Mesodermal cell (in vitro differentiated cells): Measurements from ENCODE around the gene NOXO1.
A peak's percentile ranks its signal among the peaks of the same experiment; 100 is the strongest.

Experiments used
- H3K27ac ChIP-seq: 2 replicates; pipeline ENCODE4 v1.7.0; 2013; ENCODE audit warnings: mild to moderate bottlenecking, low read depth, low read length, moderate library complexity; ENCODE audit not compliant: severe bottlenecking
- H3K36me3 ChIP-seq: 2 replicates; pipeline ENCODE4 v1.7.1; 2013; ENCODE audit warnings: mild to moderate bottlenecking, low read length, moderate library complexity; ENCODE audit not compliant: control insufficient read depth, insufficient read depth
- H3K4me1 ChIP-seq: one replicate; pipeline ENCODE4 v1.7.1; 2013; ENCODE audit warnings: mild to moderate bottlenecking, low read length; ENCODE audit not compliant: insufficient read depth, control insufficient read depth, poor library complexity, severe bottlenecking
- H3K4me3 ChIP-seq: 2 replicates; pipeline ENCODE4 v1.7.0; 2013; ENCODE audit warnings: low read length, control low read depth, mild to moderate bottlenecking; ENCODE audit not compliant: insufficient read depth, poor library complexity, severe bottlenecking; ENCODE audit errors: extremely low read depth
- H3K9me3 ChIP-seq: 2 replicates; pipeline ENCODE4 v1.7.1; 2013; ENCODE audit warnings: mild to moderate bottlenecking, low read length, moderate library complexity; ENCODE audit not compliant: control insufficient read depth
- WGBS, 2 experiments: methylation state at CpG; one replicate each; pipeline ENCODE4 v1.1.5; 2013; ENCODE audit warnings: missing lambda C conversion rate in 2 of 2; ENCODE audit not compliant: insufficient coverage in 2 of 2; 5-methylcytosine and 5-hydroxymethylcytosine counted together

NOXO1 gene

GRCh38 chr16:1992704-1993317 is 11.5 kb upstream of the NOXO1 start:
- Histone ChIP-seq H3K9me3 (no peaks in the 10 kb centered on the region), H3K4me3 (no peak overlapping the region), H3K27ac (no peak overlapping the region), H3K4me1 (peaks cover 8% of the 10 kb centered on the region), H3K36me3 (peaks cover 16% of the 10 kb centered on the region)
- WGBS, 2 experiments, result 86 to 90% methylated on average over 37 to 47 of the region's 50 CpGs

GRCh38 chr16:1991948-1992703 is 10.9 kb upstream of the NOXO1 start:
- H3K27ac ChIP-seq, result no peak overlapping the region
- no peaks in the 10 kb centered on the region for H3K9me3 ChIP-seq
- 19 to 27% methylated on average over 58 to 70 of the region's 96 CpGs for WGBS, 2 experiments
- peaks cover 7% of the 10 kb centered on the region for H3K4me1 ChIP-seq
- H3K4me3 ChIP-seq, result peak overlapping the region; percentile 3
- H3K36me3 ChIP-seq, result peaks cover 11% of the 10 kb centered on the region

GRCh38 chr16:1991588-1991947 is 10.3 kb upstream of the NOXO1 start:
- Histone ChIP-seq H3K4me3 (peak overlapping the region; percentile 3), H3K4me1 (peaks cover 7% of the 10 kb centered on the region), H3K9me3 (no peaks in the 10 kb centered on the region), H3K36me3 (peaks cover 11% of the 10 kb centered on the region), H3K27ac (no peak overlapping the region)
- WGBS, 2 experiments, result 26 to 40% methylated on average over 14 to 22 of the region's 22 CpGs

GRCh38 chr16:1991135-1991551 is 9.9 kb upstream of the NOXO1 start:
- peaks cover 14% of the 10 kb centered on the region for H3K36me3 ChIP-seq
- WGBS, 2 experiments, result 15 to 22% methylated on average over 14 to 18 of the region's 18 CpGs
- H3K4me1 ChIP-seq, result peaks cover 7% of the 10 kb centered on the region
- no peaks in the 10 kb centered on the region for H3K9me3 ChIP-seq
- H3K4me3 ChIP-seq, result no peak overlapping the region
- no peak overlapping the region for H3K27ac ChIP-seq

GRCh38 chr16:1990351-1991134 is 9.3 kb upstream of the NOXO1 start:
- H3K27ac ChIP-seq, result no peak overlapping the region

GRCh38 chr16:1990101-1990350 is 8.8 kb upstream of the NOXO1 start:
- Histone ChIP-seq H3K36me3 (peaks cover 24% of the 10 kb centered on the region), H3K4me1 (peaks cover 14% of the 10 kb centered on the region), H3K9me3 (no peaks in the 10 kb centered on the region), H3K27ac (no peak overlapping the region), H3K4me3 (peak overlapping the region; percentile 27)
- 0 to 3% methylated on average over 5 to 8 of the region's 25 CpGs for WGBS, 2 experiments

More at GRCh38 chr16:1990351-1991134, 9.3 kb upstream of the NOXO1 start:
- Histone ChIP-seq H3K36me3 (peaks cover 20% of the 10 kb centered on the region), H3K9me3 (no peaks in the 10 kb centered on the region), H3K4me1 (peaks cover 8% of the 10 kb centered on the region), H3K4me3 (peak overlapping the region; percentile 27)
- 3 to 4% methylated on average over 29 to 37 of the region's 50 CpGs for WGBS, 2 experiments

GRCh38 chr16:1989209-1990100 is 8.2 kb upstream of the NOXO1 start, which contains the start of gene SYNGR3:
Gene SYNGR3, plus strand, starts transcription at chr16:1989970. Its CDS starts 133 bp downstream, at chr16:1990103.
- Histone ChIP-seq H3K27ac (no peak within 1 kb of the TSS), H3K4me3 (peak within 1 kb of the TSS; percentile 27), H3K9me3 (no peaks in the 10 kb centered on the region), H3K36me3 (peaks cover 23% of the 10 kb centered on the region), H3K4me1 (peaks cover 15% of the 10 kb centered on the region)
- 10 to 11% methylated on average over 45 to 52 of the region's 67 CpGs for WGBS, 2 experiments

GRCh38 chr16:1987198-1987597 is 5.9 kb upstream of the NOXO1 start:
- 95 to 96% methylated on average over 7 to 10 of the region's 10 CpGs for WGBS, 2 experiments
- H3K9me3 ChIP-seq, result no peaks in the 10 kb centered on the region
- peaks cover 15% of the 10 kb centered on the region for H3K4me1 ChIP-seq
- peaks cover 23% of the 10 kb centered on the region for H3K36me3 ChIP-seq
- no peak overlapping the region for H3K4me3 ChIP-seq
- no peak overlapping the region for H3K27ac ChIP-seq

GRCh38 chr16:1985466-1986150 is 4.3 kb upstream of the NOXO1 start:
- Histone ChIP-seq H3K36me3 (peaks cover 23% of the 10 kb centered on the region), H3K9me3 (no peaks in the 10 kb centered on the region), H3K4me3 (peak overlapping the region; percentile 84), H3K27ac (no peak overlapping the region), H3K4me1 (peaks cover 12% of the 10 kb centered on the region)
- 94 to 97% methylated on average over 13 to 14 of the region's 14 CpGs for WGBS, 2 experiments
